Mesothelial cell of epicardium (in vitro differentiated cells): ENCODE results near the gene NNT. TPM values are rescaled to one million over a fixed set of nuclear protein-coding genes. Genes with fewer than 3 reads are reported as not detected.

Source experiments
- DNase-seq, 2 experiments: peaks; one replicate each; pipeline ENCODE4 v3.0.0; 2021; ENCODE audit warnings: low spot score in 2 of 2; ENCODE audit not compliant: unreplicated experiment in 2 of 2
- H3K27ac Mint-ChIP-seq: 2 replicates; pipeline ENCODE4 v1.8.0; 2021; ENCODE audit warnings: mixed read lengths
- H3K27me3 Mint-ChIP-seq: 2 replicates; pipeline ENCODE4 v1.8.0; 2021; ENCODE audit warnings: low read depth, mixed read lengths
- H3K36me3 Mint-ChIP-seq: 2 replicates; pipeline ENCODE4 v1.8.0; 2021; ENCODE audit warnings: mixed read lengths
- H3K4me1 Mint-ChIP-seq: 2 replicates; pipeline ENCODE4 v1.8.0; 2021; ENCODE audit warnings: mixed read lengths
- H3K4me3 Mint-ChIP-seq: 2 replicates; pipeline ENCODE4 v1.8.0; 2021; ENCODE audit warnings: mild to moderate bottlenecking, moderate library complexity, mixed read lengths
- H3K9me3 Mint-ChIP-seq: 2 replicates; pipeline ENCODE4 v1.8.0; 2021; ENCODE audit warnings: mixed read lengths
- total RNA-seq: library from RNA; stranded (reverse); gene quantifications from 3 replicates; pipeline ENCODE4 v1.2.1, GENCODE V29; 2021
- TF ChIP-seq, protein P1 (sequence below): fragments of 200-600 bp; sonication (generic); IDR thresholded peaks from one replicate; pipeline ENCODE4 v1.5.0; 2021; ENCODE audit warnings: antibody characterized with exemption; ENCODE audit not compliant: unreplicated experiment

NNT gene
- total RNA-seq, 1 donor from 2014 or later = 68.7 TPM

DNA sequence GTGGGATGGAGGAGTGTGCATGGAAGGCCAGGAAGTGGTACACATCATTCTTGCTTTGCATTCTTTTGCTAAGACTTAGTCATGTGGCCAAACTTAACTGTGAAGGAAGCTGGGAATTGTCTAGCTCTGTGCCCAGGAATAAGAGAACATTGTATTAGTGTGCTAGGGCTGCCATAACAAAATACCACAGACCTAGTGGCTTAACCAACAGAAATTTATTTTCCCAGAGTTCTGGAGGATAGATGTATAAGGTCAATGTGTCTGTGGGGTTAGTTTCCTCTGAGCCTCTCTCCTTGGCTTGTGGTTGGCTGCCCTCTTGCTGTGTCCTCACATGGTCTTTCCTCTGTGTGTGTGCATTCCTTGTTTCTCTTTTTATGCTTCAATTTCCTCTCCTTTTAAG lies 32.4 kb downstream of the NNT start:
- Mint-ChIP-seq H3K4me1 (peaks cover 23% of the 10 kb centered on the region), H3K9me3 (no peaks in the 10 kb centered on the region), H3K27ac (no peak overlapping the region), H3K27me3 (no peaks in the 10 kb centered on the region), H3K36me3 (peaks cover 4% of the 10 kb centered on the region), H3K4me3 (no peak overlapping the region)
- TF ChIP-seq, protein P1, sequence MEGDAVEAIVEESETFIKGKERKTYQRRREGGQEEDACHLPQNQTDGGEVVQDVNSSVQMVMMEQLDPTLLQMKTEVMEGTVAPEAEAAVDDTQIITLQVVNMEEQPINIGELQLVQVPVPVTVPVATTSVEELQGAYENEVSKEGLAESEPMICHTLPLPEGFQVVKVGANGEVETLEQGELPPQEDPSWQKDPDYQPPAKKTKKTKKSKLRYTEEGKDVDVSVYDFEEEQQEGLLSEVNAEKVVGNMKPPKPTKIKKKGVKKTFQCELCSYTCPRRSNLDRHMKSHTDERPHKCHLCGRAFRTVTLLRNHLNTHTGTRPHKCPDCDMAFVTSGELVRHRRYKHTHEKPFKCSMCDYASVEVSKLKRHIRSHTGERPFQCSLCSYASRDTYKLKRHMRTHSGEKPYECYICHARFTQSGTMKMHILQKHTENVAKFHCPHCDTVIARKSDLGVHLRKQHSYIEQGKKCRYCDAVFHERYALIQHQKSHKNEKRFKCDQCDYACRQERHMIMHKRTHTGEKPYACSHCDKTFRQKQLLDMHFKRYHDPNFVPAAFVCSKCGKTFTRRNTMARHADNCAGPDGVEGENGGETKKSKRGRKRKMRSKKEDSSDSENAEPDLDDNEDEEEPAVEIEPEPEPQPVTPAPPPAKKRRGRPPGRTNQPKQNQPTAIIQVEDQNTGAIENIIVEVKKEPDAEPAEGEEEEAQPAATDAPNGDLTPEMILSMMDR = no peak
- no peak for DNase-seq

DNA sequence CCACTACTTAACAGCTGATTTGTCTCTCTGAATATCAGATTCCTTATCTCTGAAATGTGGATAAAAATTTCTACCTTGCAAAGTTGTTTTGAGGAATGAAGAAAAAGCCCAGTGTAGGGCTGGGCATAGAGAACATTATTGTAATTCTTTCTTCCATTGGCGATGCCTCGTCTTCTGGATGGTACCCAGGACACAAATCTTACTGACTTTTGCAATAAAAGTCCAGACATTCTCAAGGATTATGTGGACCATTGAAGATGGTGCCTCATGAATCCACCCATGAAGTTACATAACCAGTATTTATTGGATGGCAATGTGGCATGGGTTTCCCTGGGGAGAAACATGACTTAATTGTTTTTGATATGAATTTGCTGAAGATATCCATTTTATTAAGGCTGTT lies 33.1 kb downstream of the NNT start:
- peaks cover 23% of the 10 kb centered on the region for H3K4me1 Mint-ChIP-seq
- H3K4me3 Mint-ChIP-seq = no peak overlapping the region
- peaks cover 4% of the 10 kb centered on the region for H3K36me3 Mint-ChIP-seq
- H3K27me3 Mint-ChIP-seq = no peaks in the 10 kb centered on the region
- H3K9me3 Mint-ChIP-seq = no peaks in the 10 kb centered on the region
- TF ChIP-seq, protein P1 = no peak
- no peak for DNase-seq
- no peak overlapping the region for H3K27ac Mint-ChIP-seq

DNA sequence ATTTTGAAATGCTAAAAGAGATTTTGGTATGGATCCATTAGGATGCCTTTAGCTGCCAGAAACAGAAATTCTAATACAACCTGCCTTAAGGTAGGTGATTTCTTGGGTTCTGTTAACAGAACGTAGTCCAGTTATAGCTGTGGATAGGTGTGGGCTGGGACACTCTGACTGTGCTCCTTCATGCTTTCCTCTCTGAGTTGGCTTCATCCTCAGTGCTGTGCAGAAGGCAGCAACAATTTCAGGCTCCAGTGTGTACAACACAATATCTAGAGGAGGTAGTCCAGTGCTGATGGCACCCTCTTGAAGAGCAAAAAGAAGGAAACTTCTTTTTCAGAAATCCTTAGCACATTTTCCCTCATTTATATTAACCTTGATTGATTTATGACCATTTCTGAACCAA lies 34.4 kb downstream of the NNT start:
- Mint-ChIP-seq H3K9me3 (no peaks in the 10 kb centered on the region), H3K27ac (no peak overlapping the region), H3K4me3 (no peak overlapping the region), H3K27me3 (no peaks in the 10 kb centered on the region), H3K36me3 (peaks cover 4% of the 10 kb centered on the region), H3K4me1 (peaks cover 12% of the 10 kb centered on the region)
- no peak for DNase-seq
- TF ChIP-seq, protein P1 = no peak

DNA sequence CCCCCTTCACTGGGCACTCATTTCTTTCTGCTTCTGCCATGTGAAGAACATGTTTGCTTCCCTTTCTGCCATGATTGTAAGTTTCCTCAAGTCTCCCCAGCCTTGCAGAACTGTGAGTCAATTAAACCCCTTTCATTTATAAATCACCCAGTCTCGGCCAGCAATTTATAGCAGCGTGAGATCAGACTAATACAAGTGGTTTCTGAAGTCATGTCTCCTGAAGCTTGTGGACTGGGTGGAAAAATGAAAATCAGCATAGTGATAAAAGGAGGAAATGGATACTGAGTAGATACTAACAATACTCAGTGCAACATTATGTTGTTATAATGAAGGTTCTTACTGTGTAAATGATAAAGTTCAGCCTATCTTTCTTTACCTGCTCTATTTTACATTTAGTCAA lies 35.1 kb downstream of the NNT start:
- Mint-ChIP-seq H3K36me3 (peaks cover 4% of the 10 kb centered on the region), H3K9me3 (no peaks in the 10 kb centered on the region), H3K4me1 (peaks cover 8% of the 10 kb centered on the region), H3K27ac (no peak overlapping the region), H3K27me3 (no peaks in the 10 kb centered on the region), H3K4me3 (no peak overlapping the region)
- DNase-seq = no peak
- TF ChIP-seq, protein P1 = no peak

DNA sequence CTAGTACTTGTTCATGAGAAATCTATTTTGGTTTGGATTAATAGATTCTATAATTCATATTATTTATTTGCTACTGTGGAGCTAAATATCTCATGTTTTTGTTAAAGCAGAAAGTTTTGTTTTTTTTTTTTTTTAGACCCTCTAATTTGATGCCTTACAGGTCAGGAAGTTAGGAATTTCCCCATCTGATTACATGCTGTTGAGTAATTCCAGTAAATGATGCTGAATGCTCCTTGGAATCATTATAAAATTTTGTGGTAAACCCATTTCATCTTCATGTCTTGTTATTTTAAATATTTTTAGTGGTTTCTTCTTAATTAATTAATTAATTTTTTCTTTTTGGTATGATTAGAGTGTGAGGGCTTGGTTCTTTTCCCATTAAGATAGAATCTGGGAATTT lies 35.6 kb downstream of the NNT start:
- TF ChIP-seq, protein P1 = no peak
- DNase-seq = no peak
- Mint-ChIP-seq H3K36me3 (peaks cover 3% of the 10 kb centered on the region), H3K4me3 (no peak overlapping the region), H3K4me1 (peaks cover 8% of the 10 kb centered on the region), H3K27ac (no peak overlapping the region), H3K9me3 (no peaks in the 10 kb centered on the region), H3K27me3 (no peaks in the 10 kb centered on the region)

DNA sequence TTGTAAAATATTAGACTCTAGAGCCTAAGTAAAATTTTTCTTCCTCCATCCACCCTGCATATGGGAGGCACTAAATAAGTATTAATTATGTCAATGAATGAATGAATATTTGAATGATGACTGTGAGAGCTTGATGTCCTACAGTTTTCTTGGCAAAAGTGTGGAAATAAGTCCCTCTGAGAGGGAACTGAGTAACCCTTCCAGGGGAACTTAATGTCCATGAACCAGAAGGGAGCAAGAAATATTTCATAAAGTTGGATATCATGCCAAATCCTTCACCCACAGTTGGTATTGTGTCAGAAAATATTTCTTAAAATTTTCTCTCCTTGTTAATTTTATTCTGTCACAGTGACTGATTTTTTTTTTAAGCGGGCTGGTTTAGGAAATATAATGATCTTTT lies 36.6 kb downstream of the NNT start:
- Mint-ChIP-seq H3K4me3 (no peak overlapping the region), H3K27ac (no peak overlapping the region), H3K4me1 (peaks cover 8% of the 10 kb centered on the region), H3K27me3 (no peaks in the 10 kb centered on the region), H3K36me3 (no peaks in the 10 kb centered on the region), H3K9me3 (no peaks in the 10 kb centered on the region)
- no peak for DNase-seq
- TF ChIP-seq, protein P1 = no peak
